Brain pericyte (primary cell): ENCODE data around the gene KAT7.

Experiments used
- DNase-seq: peaks from one replicate; pipeline ENCODE4 v3.0.0-alpha.2; 2012; ENCODE audit warnings: low read depth, low spot score

The KAT7 gene

GRCh38 chr17:49870298-49870697, 81.8 kb downstream of the KAT7 start:
- DNase-seq = no peak

GRCh38 chr17:49871211-49871610, 82.7 kb downstream of the KAT7 start:
- no peak for DNase-seq

- no peak for DNase-seq
Observed at GRCh38 chr17:49872754-49873377, 84.4 kb downstream of the KAT7 start.

GRCh38 chr17:49873466-49873865, 85.0 kb downstream of the KAT7 start:
- no peak for DNase-seq

GRCh38 chr17:49873926-49874325, 85.4 kb downstream of the KAT7 start:
- DNase-seq = no peak

GRCh38 chr17:49874911-49875310, 86.4 kb downstream of the KAT7 start:
- no peak for DNase-seq

GRCh38 chr17:49875685-49876084, 87.2 kb downstream of the KAT7 start:
- no peak for DNase-seq

- no peak for DNase-seq
Observed at GRCh38 chr17:49878931-49879904, 90.7 kb downstream of the KAT7 start.

GRCh38 chr17:49880291-49881053, 92.0 kb downstream of the KAT7 start:
- no peak for DNase-seq

GRCh38 chr17:49881054-49881402, 92.5 kb downstream of the KAT7 start:
- DNase-seq = no peak

- no peak for DNase-seq
Observed at GRCh38 chr17:49882434-49882833, 94.0 kb downstream of the KAT7 start.
